H1 (cell line): Measurements from ENCODE around the gene SGK2. TPM values are rescaled to one million over a fixed set of nuclear protein-coding genes. Genes with fewer than 3 reads are reported as not detected.

ENCODE experiments used
- FOSL1 ChIP-seq: IDR thresholded peaks from 2 replicates; pipeline ENCODE4 v1.6.1; 2011; ENCODE audit warnings: mild to moderate bottlenecking, low read depth, low read length, moderate library complexity; ENCODE audit not compliant: insufficient read depth
- JUN ChIP-seq: IDR thresholded peaks from 2 replicates; pipeline ENCODE4 v1.6.1; 2011; ENCODE audit warnings: low read depth, mild to moderate bottlenecking, improper control_type of control experiment, low read length
- POLR2AphosphoS5 ChIP-seq: IDR thresholded peaks from 2 replicates; pipeline ENCODE4 v1.6.1; 2011; ENCODE audit warnings: low read depth, low read length
- RXRA ChIP-seq: IDR thresholded peaks from 2 replicates; pipeline ENCODE4 v1.6.1; 2011; ENCODE audit warnings: low read depth, mild to moderate bottlenecking, low read length, moderate library complexity; ENCODE audit not compliant: insufficient read depth
- SIRT6 ChIP-seq: IDR thresholded peaks from one replicate; pipeline ENCODE4 v1.7.1; 2012; ENCODE audit warnings: low read length, inconsistent platforms
- polyA plus RNA-seq, 7 experiments: library from polyadenylated mRNA; depleted of rRNA in 3 of 7; stranded (reverse) in 5 of 7; unstranded in 2 of 7; fragments of >200 nt in 5 of 7; fragments of 200-250 nt in 2 of 7; gene quantifications; 1 replicate in 5 of 7; 2 replicates in 1 of 7; 4 replicates in 1 of 7; pipeline versions ENCODE4 v1.2.1 to v1.2.3, GENCODE V29; 2011 to 2013; ENCODE audit warnings: missing spikeins in 2 of 7, mixed read lengths in 2 of 7
- total RNA-seq: library from RNA; stranded (reverse); fragmentation: NEBNext Ultra II Directional; extraction: Animal tissue kit (Norgen Biotek cat#: 25700); gene quantifications from 2 replicates; pipeline ENCODE4 v1.2.1, GENCODE V29; 2021
- TF ChIP-seq, protein P1 (sequence below): fragments of 300-600 bp; sonication (generic); IDR thresholded peaks from 2 replicates; pipeline ENCODE4 v1.7.1; 2012; ENCODE audit warnings: low read length, moderate library complexity, mild to moderate bottlenecking, inconsistent platforms; ENCODE audit not compliant: insufficient replicate concordance
- TF ChIP-seq, protein P2 (sequence below): IDR thresholded peaks from 2 replicates; pipeline ENCODE4 v1.6.1; 2011; ENCODE audit warnings: low read depth, mild to moderate bottlenecking, low read length; ENCODE audit not compliant: insufficient read depth
- TF ChIP-seq, protein P3 (sequence below): IDR thresholded peaks from 2 replicates; pipeline ENCODE4 v1.6.1; 2011; ENCODE audit warnings: low read length, improper control_type of control experiment

The SGK2 gene
- total and polyA plus RNA-seq, 2 of the 8 experiments (the other 6 are each of a cell fraction or from before 2014, with no cell fraction given) = 0.21 TPM; not detected in 1

GRCh38 chr20:43590392-43591303 lies 31.8 kb downstream of the SGK2 start, which contains the start of gene IFT52 (continued):
- TF ChIP-seq, protein P1, sequence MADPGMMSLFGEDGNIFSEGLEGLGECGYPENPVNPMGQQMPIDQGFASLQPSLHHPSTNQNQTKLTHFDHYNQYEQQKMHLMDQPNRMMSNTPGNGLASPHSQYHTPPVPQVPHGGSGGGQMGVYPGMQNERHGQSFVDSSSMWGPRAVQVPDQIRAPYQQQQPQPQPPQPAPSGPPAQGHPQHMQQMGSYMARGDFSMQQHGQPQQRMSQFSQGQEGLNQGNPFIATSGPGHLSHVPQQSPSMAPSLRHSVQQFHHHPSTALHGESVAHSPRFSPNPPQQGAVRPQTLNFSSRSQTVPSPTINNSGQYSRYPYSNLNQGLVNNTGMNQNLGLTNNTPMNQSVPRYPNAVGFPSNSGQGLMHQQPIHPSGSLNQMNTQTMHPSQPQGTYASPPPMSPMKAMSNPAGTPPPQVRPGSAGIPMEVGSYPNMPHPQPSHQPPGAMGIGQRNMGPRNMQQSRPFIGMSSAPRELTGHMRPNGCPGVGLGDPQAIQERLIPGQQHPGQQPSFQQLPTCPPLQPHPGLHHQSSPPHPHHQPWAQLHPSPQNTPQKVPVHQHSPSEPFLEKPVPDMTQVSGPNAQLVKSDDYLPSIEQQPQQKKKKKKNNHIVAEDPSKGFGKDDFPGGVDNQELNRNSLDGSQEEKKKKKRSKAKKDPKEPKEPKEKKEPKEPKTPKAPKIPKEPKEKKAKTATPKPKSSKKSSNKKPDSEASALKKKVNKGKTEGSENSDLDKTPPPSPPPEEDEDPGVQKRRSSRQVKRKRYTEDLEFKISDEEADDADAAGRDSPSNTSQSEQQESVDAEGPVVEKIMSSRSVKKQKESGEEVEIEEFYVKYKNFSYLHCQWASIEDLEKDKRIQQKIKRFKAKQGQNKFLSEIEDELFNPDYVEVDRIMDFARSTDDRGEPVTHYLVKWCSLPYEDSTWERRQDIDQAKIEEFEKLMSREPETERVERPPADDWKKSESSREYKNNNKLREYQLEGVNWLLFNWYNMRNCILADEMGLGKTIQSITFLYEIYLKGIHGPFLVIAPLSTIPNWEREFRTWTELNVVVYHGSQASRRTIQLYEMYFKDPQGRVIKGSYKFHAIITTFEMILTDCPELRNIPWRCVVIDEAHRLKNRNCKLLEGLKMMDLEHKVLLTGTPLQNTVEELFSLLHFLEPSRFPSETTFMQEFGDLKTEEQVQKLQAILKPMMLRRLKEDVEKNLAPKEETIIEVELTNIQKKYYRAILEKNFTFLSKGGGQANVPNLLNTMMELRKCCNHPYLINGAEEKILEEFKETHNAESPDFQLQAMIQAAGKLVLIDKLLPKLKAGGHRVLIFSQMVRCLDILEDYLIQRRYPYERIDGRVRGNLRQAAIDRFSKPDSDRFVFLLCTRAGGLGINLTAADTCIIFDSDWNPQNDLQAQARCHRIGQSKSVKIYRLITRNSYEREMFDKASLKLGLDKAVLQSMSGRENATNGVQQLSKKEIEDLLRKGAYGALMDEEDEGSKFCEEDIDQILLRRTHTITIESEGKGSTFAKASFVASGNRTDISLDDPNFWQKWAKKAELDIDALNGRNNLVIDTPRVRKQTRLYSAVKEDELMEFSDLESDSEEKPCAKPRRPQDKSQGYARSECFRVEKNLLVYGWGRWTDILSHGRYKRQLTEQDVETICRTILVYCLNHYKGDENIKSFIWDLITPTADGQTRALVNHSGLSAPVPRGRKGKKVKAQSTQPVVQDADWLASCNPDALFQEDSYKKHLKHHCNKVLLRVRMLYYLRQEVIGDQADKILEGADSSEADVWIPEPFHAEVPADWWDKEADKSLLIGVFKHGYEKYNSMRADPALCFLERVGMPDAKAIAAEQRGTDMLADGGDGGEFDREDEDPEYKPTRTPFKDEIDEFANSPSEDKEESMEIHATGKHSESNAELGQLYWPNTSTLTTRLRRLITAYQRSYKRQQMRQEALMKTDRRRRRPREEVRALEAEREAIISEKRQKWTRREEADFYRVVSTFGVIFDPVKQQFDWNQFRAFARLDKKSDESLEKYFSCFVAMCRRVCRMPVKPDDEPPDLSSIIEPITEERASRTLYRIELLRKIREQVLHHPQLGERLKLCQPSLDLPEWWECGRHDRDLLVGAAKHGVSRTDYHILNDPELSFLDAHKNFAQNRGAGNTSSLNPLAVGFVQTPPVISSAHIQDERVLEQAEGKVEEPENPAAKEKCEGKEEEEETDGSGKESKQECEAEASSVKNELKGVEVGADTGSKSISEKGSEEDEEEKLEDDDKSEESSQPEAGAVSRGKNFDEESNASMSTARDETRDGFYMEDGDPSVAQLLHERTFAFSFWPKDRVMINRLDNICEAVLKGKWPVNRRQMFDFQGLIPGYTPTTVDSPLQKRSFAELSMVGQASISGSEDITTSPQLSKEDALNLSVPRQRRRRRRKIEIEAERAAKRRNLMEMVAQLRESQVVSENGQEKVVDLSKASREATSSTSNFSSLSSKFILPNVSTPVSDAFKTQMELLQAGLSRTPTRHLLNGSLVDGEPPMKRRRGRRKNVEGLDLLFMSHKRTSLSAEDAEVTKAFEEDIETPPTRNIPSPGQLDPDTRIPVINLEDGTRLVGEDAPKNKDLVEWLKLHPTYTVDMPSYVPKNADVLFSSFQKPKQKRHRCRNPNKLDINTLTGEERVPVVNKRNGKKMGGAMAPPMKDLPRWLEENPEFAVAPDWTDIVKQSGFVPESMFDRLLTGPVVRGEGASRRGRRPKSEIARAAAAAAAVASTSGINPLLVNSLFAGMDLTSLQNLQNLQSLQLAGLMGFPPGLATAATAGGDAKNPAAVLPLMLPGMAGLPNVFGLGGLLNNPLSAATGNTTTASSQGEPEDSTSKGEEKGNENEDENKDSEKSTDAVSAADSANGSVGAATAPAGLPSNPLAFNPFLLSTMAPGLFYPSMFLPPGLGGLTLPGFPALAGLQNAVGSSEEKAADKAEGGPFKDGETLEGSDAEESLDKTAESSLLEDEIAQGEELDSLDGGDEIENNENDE = no peak
- TF ChIP-seq FOSL1 (no peak), RXRA (no peak), JUN (no peak), POLR2AphosphoS5 (peak; percentile 53; the same call in 1 of the 2 replicates), SIRT6 (no peak)
- TF ChIP-seq, protein P2, sequence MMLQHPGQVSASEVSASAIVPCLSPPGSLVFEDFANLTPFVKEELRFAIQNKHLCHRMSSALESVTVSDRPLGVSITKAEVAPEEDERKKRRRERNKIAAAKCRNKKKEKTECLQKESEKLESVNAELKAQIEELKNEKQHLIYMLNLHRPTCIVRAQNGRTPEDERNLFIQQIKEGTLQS = no peak
- TF ChIP-seq, protein P3, sequence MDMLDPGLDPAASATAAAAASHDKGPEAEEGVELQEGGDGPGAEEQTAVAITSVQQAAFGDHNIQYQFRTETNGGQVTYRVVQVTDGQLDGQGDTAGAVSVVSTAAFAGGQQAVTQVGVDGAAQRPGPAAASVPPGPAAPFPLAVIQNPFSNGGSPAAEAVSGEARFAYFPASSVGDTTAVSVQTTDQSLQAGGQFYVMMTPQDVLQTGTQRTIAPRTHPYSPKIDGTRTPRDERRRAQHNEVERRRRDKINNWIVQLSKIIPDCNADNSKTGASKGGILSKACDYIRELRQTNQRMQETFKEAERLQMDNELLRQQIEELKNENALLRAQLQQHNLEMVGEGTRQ = no peak
